ENCODE measurements around the gene HMCN2.

HMCN2 gene

DNA sequence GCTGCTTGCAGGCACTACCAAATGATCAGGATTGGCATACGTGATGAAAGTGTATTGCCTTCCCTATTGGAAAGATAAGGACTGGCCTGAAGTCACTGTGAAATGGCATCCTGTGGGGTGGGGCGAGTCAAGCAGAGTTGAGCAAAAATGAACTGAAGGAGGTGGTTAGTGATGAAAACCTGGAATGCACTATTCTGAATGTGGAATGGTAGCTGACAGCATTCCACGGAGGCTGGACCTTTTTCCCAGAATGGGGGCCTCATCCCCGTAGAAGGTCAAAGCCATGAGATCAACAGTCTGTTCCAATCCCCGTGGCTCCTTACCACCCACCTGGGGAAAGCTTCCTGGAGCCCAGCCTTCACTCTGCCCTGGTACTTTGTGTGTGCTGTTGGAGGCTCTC lies 216.9 kb downstream of the HMCN2 start:
- DNase-seq (ENCODE audit: low read depth in 2 of 2, low spot score in 1 of 2): no peak

DNA sequence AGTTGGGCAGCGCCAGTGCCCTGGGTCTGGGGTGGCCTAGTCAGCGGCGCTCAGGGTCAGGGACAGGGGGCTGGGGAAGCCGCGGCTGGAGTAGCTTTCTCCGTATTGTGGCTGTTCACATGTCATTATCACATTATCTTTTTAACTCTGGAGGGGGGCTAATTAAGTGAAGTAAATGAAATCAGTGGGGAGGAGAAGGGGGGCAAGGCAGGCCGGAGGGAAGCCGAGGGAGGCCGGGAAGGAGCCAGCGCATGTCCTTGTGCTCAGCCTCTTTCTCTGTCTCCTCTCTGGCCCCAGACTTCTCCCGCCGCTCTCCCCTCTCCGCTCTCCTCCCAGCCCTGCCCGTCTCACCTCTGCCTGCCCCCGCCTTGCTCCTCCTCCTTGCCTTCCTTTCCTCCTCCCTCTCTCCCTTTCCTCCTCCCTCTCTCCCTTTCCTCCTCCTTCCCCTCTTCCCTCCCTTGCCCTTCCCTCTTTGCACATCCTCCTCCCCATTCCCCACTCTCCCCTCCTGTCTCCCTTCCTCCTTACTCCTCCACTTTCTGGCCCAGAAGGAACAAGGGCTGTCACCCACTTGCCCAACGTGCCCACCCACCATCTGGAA lies 217.9 kb downstream of the HMCN2 start:
- DNase-seq (ENCODE audit: low read depth in 2 of 2, low spot score in 1 of 2): no peak

Measured in stimulated activated CD8-positive, alpha-beta memory T cell treated with anti-CD3 and anti-CD28 coated beads, Interleukin-4, amount 100 ng/mL, for 1 hour (primary cell).